CMK (cell line): ENCODE measurements around the gene ESPN.
"Not testable (repeated sequence)": the region's sequence is repeated elsewhere in the genome, so short reads cannot be mapped to it uniquely, and the experiment has no call there.

Experiments
- DNase-seq: peaks from one replicate; pipeline ENCODE4 v3.0.0-alpha.2; 2010; ENCODE audit warnings: low read depth

Gene ESPN

GRCh38 chr1:6424619-6425593 is at the start of gene ESPN:
ESPN (plus strand) TSS chr1:6424776; CDS start chr1:6424956, 180 bp downstream.
- DNase-seq, result no peak

- no peak for DNase-seq
Observed at GRCh38 chr1:6378096-6378746, 46.4 kb upstream of the ESPN start.

GRCh38 chr1:6380037-6380436 is 44.5 kb upstream of the ESPN start:
- no peak for DNase-seq

GRCh38 chr1:6384135-6384534 is 40.4 kb upstream of the ESPN start:
- no peak for DNase-seq

GRCh38 chr1:6384962-6385361 is 39.6 kb upstream of the ESPN start:
- DNase-seq, result no peak

- DNase-seq, result no peak
Observed at GRCh38 chr1:6385488-6386191, 38.9 kb upstream of the ESPN start.

- no peak for DNase-seq
Observed at GRCh38 chr1:6386371-6386949, 38.1 kb upstream of the ESPN start.

- DNase-seq, result no peak
Observed at GRCh38 chr1:6389971-6390370, 34.6 kb upstream of the ESPN start.

GRCh38 chr1:6391951-6392808 is 32.4 kb upstream of the ESPN start:
- peak; percentile 27 for DNase-seq

GRCh38 chr1:6392809-6393399 is 31.7 kb upstream of the ESPN start:
- DNase-seq, result no peak

GRCh38 chr1:6393400-6394187 is 31.0 kb upstream of the ESPN start, which contains the start of gene ACOT7:
ACOT7 (minus strand) TSS chr1:6393767; CDS start chr1:6393399, 368 bp downstream.
- DNase-seq, result peak; percentile 76

- DNase-seq, result not testable (repeated sequence)
Observed at GRCh38 chr1:6395130-6395529, 29.4 kb upstream of the ESPN start.

GRCh38 chr1:6395781-6396244 is 28.8 kb upstream of the ESPN start:
- DNase-seq, result not testable (repeated sequence)

- no peak for DNase-seq
Observed at GRCh38 chr1:6396998-6397397, 27.6 kb upstream of the ESPN start.

- DNase-seq, result no peak
Observed at GRCh38 chr1:6397844-6398441, 26.6 kb upstream of the ESPN start.

- no peak for DNase-seq
Observed at GRCh38 chr1:6399294-6399693, 25.3 kb upstream of the ESPN start.

- no peak for DNase-seq
Observed at GRCh38 chr1:6401673-6402072, 22.9 kb upstream of the ESPN start.

GRCh38 chr1:6408023-6408422 is 16.6 kb upstream of the ESPN start:
- DNase-seq, result no peak

- no peak for DNase-seq
Observed at GRCh38 chr1:6409053-6409452, 15.5 kb upstream of the ESPN start.
